DND-41 (cell line): Measurements from ENCODE around the gene MBP.

ENCODE experiments used
- CTCF ChIP-seq: IDR thresholded peaks from 2 replicates; pipeline ENCODE4 v1.5.1; 2012; ENCODE audit warnings: borderline replicate concordance, low read length, moderate library complexity, mild to moderate bottlenecking; ENCODE audit not compliant: poor library complexity, severe bottlenecking; ENCODE audit errors: extremely low read depth
- EZH2 ChIP-seq: IDR thresholded peaks from 3 replicates; pipeline ENCODE4 v1.6.1; 2012; ENCODE audit warnings: borderline replicate concordance, low read depth, mild to moderate bottlenecking, moderate library complexity, low read length, inconsistent platforms; ENCODE audit not compliant: severe bottlenecking

DNA sequence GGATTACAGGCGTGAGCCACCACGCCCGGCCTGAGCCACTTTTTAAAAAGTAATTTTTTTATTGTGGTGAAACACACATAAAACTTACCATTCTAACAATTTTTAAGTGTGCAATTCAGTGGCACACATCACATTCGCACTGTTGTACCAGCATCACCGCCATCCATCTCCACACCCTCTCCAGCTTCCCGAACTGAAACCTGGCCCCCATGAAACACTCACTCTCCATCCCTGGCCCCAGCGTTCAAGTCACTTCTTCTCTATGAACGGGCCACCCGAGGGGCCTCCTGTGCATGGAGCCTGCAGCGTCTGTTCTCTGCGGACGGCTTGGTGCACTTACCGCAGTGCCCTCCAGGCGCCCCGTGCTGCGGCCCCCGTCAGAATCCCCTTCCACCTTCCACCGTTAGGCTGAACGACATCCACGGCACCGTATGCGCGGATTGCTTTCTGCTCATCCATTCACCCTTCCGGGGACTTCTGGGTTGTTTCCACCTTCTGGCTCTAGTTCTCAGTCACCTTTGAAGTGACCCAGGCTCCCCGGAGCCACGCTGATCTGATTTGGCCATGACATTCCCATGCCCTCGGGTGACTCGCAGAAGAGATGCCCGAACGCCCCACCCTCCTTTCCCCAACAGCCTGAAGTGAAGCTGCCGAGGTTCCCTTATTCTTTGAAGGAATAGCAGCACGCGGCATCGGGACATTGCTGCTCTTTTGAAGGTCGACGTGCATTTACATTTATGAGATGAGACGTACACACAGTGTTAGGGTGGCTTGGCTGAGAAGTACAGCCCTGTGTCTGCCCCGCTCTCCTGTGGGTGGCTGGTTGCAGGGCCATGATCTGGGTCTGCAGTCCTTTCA is 134.4 kb downstream of the MBP start:
- TF ChIP-seq CTCF (no peak), EZH2 (no peak)
